GM18517 (cell line): ENCODE data around the gene MZB1.

Source experiments
- ATAC-seq: cut with Tn5 transposase; IDR thresholded peaks from one replicate; pipeline ENCODE4 v1.9.1; 2021; ENCODE audit warnings: mild to moderate bottlenecking, moderate library complexity; ENCODE audit not compliant: unreplicated experiment

Gene MZB1, protein sequence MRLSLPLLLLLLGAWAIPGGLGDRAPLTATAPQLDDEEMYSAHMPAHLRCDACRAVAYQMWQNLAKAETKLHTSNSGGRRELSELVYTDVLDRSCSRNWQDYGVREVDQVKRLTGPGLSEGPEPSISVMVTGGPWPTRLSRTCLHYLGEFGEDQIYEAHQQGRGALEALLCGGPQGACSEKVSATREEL

DNA sequence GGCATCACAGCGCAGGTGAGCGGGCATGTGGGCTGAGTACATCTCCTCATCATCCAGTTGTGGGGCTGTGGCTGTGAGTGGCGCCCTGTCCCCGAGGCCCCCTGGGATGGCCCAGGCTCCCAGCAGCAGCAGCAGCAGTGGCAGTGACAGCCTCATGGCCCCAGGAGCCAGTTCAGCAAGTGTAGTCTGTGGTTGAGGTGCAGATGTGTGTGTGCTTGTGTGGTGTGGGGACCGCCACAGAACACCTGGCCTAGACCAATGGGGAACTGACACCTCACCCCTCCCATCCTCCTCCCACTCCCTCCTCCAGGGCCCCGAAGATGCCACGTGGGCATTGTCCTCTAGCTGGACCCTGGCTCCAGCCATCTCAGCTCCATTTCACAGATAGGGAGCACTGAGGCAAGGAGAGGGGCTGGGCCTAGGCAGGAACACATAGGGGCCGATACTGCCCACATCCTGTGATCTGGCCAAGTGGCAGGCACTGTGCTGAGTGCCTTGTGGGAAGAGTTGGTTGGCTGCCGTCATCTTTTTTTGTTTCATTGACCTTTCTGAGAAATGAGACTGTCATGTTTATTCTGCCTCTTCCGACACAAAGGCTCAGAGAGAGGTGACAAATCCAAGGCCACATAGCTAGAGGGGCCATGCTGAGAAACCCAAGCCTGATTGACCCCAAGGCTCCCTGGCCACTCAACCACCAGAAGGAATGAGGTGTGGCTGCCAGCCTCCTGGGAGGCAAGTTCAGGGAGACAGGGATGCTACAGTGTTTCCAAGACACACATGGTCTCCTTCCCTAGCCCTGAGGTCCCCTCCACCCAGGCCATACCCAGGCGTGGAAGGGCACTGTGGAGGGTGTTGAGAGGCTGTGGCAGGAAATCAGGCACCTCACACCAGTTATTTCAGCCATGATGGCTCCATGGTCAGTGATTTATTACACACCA is at the start of gene MZB1:
MZB1 (minus strand) TSS at position 213 of the 938 bp plus-strand sequence; CDS start at position 156, 57 bp downstream.
- peak; percentile 43 for ATAC-seq

DNA sequence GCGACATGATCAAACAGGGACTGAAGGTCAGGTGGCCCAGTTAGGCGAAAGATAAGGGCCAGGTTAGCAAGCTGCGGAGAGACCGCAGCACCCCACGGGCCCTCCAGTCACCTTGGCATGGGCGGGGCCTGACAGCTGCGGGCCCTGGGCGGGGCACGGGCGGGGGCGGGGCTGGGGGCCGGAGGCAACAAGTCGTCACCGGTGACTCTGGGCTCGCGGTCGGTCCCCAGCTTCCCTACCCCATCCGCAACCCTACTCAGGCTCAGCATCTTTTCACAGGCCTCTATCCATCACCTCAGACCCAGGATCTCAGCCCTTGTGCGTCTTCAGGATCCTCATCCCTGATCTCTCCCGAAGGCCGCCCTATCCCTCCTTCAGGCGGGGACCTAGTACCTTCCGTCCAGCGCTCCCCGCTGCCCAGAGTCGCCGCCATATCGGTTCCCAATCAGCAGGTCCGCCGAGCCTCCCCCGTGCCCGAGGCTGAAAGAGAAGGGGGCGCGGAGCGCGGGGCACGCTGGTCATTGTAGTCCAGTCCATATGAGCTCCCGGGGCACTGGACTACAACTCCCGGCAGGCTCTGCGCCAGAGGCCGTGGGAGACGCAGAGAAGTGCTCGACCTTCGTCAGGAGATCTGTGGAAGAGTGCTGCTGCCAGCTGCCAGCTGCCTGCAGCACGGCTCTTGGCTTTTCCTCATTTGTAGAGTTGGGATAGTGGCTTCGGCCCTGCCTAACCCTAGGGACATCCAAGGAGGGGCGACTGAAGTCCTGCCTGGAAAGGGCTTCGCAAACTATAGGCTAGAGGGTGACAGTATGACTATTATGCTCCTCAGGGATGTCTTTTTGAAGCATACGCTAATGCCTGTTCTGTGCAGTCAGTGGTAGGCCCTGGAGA is 49.5 kb upstream of the MZB1 start, which contains the start of gene DNAJC18:
DNAJC18 (minus strand) TSS at position 513 of the 891 bp plus-strand sequence; CDS start at position 433, 80 bp downstream.
- ATAC-seq, result peak; percentile 85

DNA sequence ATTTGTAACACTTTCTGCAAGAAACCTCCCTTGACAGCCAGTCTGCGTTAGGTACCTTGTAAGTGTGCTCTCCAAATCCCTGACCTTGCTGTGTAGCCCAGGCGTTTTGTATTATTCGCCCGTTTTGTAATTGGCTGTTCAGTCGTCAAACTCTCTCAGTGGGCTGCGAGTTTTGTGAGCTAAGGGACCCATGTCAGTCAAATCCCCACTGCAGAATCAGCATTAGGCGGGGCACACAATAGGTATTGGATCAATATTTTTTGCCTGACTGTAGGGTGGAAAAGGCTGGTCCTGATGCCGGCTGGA is 48.9 kb upstream of the MZB1 start:
- ATAC-seq, result no peak

DNA sequence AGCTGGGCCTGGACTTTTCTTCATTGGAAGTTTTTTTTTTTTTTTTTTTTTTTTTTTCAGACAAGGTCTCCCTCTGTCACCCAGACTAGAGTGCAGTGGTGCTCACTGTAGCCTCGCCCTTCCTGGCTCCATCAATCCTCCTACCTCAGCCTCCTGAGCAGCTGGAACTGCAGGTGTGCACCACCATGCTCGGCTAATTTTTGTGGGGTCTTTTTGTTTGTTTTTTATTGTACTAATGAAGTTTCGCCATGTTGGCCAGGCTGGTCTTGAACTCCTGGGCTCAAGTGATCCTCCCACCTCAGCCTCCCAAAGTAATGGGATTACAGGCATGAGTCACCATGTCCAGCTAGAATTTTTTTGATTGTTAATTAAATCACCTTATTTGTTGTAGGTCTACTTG is 46.0 kb upstream of the MZB1 start:
- ATAC-seq, result no peak

DNA sequence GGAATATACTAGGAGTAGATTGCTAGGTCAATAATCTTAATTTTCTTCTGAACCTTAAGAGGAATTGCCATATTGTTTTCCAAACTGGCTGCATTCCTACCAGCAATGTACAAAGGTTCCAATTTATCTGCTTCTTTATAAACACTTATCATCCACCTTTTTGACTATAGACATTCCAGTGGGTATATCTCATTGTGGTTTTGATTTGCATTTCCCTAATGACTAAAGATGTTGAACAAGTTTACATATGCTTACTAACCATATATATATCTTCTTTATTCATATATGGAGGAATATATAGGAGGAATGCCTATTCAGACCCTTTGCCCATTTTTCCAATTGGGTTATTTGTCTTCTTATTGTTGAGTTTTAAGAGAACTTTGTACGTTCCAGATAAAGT is 42.0 kb upstream of the MZB1 start:
- no peak for ATAC-seq

DNA sequence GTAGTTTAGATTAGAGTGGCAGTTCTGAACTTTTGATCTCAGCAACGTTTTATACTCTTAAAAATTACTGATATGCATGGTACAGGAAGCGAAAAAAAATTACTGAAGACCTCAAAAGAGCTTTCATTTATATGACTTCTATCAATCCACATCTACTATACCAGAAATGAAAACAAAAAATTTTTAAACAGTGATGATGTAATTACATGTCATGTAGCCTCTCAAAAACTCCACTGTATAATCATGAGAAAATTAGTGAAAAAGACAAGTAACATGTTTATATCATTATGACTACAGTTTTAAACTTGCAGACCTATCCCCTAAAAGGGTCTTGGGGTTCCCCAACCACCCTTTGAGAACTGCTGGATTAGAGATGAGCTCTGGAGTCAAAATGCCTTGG is 40.3 kb upstream of the MZB1 start:
- no peak for ATAC-seq

DNA sequence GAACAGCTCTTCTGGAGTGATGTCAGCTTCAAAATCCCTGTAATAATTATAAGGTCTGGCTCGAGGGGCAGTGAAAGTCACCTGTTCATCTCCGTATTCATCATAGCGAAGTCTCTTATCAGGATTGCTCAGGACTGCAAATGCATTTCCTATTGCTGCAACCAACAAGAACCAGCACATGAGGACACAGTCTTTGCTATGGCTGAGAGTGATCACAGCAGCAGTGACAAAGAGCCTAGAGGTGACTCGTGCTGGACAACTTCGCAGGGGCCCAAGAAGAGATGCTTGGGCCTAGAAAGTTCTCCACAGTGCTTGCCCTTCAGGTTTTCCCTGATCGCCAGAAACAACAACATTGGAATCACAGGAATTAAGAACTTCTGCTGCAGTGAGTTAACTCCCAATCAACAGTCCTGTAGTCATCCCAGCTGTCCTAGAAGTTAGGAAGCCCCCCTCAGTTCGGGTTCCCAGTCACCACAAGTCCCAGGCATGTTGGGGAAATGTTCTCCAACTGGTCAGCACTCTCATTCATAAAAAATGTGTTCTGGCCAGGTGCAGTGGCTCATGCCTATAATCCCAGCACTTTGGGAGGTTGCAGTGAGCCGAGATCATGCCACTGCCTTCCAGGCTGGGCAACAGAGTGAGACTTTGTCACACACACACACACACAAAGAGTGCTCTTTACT is 36.6 kb upstream of the MZB1 start:
- ATAC-seq, result no peak

DNA sequence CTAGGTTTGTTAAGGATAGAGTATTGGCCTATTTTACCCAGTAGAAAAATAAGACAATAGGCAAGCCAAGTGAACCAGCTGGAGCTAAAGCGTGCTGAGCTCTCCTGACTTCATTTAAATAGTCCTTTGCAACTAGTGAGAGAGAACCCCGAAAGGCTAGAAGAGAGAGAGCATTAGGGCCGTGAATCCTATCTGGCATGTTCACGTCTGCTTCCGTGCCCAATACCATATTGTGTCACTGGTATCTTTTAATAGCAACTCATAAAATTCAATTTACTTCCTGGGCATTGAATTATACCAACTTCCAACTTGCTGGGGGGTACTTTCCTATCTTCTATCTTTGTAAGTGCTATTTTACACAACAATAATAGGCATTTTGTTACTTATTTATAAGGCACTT is 35.8 kb upstream of the MZB1 start:
- no peak for ATAC-seq

DNA sequence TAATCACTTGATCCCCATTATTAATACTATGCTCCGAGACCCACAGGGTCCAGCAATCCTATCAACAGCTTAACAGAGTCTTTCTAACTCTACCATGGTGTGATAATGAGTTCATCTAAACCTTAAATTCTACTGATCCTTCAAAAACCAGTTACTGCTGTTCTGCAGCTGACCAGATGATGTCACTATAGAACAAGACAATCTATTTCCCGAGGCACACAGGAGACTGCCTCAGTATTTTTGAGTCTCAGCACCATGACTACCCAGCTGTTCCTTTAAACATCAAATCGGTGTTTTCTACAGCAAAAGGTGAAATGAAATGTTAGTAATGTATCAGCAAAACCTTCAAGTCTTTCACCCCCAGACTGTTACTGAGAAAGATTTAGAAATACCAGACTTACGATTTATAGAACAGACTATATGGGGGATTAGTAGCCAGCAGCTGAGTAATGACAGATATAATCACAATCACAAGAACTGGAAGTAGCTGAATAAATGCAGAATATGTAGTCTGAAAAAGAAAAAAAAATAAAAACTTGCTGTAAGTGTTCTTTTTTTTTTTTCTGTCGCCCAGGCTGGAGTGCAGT is 32.7 kb upstream of the MZB1 start:
- no peak for ATAC-seq

DNA sequence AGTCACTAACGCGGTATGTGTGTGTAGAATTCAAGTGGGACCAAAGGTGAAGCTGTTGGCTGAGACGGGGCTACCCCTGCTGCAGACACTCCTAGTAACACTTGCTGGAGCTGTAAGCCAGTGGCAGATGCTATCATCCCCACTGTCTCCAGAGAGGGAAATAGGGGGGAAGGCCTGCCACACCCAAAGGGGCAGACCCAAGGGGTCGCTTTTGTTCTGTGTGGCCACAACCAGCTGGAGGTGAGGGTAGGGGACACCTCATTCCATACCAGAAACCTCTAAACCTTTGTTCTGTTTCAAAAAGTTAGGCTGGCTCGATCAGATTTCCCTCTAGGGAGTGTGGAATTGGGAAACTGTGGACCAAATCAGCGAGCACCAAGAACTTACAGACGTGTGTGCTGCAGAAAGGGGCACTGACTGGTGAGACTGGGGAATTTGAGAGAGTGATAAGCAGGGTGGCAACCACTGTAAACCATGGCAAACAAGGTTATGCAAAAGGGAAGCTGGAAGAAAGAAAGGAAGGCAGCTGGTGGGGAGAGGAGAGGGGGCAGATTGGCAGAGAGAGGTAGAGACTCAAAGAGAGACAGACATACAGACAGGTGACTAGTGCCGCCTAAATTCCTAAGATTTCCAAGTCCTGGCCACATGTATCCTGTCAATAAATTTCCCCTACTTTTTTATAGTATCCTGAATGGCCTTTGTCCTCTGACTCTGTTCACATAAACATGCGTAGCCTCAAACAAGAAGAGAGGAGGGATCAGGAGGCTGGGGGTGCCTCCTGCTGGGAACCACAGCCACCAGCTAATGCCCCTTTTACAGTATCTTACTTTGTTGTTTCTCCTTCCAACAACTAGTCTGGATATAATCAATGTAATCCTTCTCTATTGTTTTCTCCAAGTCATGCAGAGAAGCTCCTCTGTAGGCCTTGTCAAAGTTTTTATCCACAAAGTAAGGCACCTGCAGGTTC is 29.8 kb upstream of the MZB1 start:
- no peak for ATAC-seq

DNA sequence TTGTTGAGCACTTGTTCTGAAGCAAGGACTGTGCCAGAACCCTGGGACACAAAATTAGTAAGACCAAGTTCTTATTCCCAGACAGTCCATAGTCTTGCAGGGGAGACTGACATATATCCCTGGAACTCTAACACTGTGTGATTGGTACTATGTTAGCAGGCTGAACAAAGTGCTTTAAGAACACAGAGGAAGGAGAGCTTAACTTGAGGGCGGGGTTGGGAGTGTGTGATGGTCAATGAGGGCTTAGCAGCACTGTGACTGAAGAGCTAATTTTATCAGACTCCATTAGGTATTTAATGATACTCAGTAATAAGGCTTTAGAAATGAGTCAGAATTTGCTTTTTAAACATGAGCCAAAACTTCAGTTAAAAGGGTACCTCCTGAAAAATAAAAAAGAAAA is 29.1 kb upstream of the MZB1 start:
- no peak for ATAC-seq

DNA sequence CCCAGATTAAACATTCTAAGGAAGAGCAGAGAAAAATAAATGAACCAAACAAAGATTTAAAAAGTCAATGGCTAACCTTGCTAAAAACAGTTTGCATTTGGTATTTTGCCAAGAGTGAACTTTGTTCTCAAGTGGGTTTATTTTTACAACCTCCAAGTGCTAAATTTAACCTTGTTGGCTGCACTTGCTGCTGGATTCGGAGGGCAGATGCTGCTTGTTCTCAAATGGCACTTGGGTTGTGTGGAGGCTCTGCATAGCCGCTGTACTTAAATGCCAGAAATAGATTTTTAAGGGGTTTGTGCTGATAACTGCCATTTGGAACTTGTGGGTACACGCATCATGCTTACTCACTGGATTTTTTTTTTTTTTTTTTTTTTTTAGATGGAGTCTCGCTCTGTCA is 27.5 kb upstream of the MZB1 start:
- no peak for ATAC-seq

DNA sequence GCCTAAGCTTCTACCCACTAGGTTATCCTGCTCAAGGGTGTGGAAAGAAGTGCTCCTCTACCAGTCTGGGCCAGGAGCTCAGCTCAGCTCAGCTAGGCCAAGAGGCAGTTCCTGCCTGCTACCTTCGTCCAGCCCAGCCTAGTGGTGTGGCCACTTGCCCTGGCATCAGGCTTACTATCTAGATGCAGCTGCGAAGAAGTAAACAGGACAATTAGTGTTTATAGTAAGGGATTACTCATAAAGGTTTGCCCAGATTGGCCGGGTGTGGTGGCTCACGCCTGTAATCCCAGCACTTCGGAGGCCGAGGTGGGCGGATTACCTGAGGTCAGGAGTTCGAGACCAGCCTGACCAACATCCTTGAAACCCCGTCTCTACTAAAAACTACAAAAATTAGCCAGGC is 26.9 kb upstream of the MZB1 start:
- no peak for ATAC-seq

DNA sequence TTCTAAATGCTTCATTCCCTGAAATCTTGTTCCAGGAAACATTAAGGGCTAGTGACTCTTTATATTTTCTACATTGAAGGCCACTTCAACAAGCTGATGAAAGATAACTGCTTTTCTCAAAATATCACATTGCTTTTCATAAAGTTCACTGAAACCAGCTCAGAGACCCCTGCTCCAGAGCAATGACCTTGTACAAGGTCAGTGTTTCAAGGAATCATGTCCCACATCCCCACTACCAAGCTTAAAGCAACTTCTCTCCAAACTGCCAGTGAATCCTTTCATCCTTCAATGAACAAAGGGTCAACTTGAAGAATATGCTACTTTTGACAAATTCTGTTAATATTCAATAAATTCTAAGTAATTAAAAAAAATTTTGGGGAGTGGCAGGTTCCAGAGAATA is 26.2 kb upstream of the MZB1 start:
- no peak for ATAC-seq

DNA sequence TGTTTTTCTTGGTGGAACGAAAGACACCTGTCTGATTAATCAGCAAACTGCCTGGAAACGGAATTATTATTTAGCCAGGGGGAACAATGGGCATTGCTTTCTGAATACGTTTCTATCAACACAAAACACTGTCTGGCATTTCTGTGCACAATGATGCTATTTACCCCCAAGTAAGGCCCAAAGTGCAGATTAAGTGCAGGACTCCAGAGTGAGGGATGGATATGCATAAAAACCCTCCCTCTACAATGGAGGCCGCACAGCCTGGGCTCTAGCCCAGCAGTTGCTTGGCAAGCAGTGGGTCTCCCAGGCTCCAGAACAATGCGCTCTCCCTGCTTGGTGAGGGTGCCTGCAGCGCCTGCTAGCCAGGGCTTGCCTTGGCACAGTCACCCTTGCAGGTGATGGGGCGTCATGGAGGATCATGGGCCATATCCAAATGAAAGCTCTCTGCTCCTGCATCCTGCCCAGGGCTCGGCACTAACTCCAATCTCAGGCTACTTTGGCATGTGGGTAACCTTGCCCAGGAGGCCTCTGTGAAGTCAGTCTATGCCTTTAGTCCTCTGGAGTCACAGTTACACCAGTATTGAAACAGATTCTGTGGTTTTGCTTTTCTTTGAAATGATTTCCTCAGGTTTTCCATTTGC is 25.6 kb upstream of the MZB1 start:
- no peak for ATAC-seq

DNA sequence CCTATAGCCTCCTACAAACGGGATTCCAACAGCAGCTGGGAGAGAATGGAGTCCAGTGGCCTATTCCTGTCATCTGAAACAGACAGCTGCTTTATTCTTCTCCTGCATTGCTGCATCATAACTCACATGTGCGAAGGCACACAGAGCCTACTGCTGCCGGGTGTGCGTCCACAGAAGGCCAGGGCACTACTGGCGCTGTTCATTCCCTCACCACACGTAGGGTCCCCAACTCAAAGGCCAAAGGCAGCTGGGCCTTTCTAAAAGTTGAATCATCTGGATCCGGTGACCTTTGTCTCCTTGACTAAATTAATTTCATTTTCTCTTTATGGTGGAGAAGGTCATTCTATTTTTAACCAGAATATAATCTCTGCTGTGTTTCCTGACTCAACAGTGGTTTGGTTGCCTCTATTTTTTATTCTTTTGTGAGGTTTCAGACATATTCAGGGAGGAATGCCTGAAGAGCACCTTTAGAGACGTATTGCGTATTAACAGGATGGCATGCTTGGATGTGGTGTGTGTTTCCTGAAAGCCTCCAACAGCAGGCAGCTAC is 24.9 kb upstream of the MZB1 start:
- no peak for ATAC-seq

DNA sequence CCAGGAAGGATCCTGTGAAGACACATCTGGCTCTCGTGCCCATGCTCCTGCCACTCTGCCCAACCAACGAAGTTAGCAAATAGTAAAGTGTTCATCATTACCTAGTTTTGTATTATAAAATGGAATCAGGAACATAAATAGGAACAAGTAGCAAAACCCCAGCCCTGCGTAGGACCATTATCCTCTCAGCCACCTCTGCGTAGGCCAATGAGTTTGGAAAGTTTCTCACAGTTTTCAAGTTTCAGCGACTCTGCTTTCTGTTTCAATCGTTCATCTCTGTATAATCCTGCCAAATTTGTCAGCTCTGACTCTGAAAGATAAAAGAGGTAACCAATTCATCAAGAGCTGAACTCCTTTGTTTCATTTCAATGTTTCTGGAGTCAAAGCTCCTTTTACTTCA is 24.2 kb upstream of the MZB1 start:
- ATAC-seq, result no peak

DNA sequence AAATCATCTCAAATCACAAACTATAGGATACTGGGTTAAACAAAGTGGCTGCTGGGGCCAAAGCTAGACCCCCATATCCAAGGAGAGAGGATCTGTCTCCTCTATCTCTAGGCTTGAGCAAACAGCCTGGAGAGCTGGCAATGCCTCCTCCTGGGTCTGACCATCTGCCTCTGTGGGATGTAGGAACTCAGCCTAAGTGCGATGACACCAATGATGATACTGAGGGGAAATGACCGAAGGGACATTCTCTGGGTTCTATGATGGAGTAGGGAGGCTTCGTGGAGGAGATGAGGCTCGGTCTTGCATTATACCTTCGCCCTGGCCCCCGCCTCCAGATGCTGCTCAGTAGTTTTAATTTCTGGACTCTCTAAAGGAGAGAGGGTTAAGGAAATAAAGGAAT is 23.4 kb upstream of the MZB1 start:
- no peak for ATAC-seq
